HEK293 (cell line): ENCODE data around the gene TRAF1.

Experiments
- CTCF ChIA-PET: fragments of 350-600 bp; formaldehyde crosslinking; extraction: SDS; loops from one replicate; lab custom pipeline; 2021; ENCODE audit warnings: antibody characterized with exemption; lab: Yijun Ruan, JAX
- POLR2A ChIA-PET: fragments of 300-600 bp; formaldehyde crosslinking; extraction: SDS; loops from one replicate; lab custom pipeline; 2020; ENCODE audit warnings: antibody characterized with exemption, inconsistent platforms; lab: Yijun Ruan, JAX
- H3K27ac ChIP-seq: fragments of 200-500 bp; sonication (Bioruptor generic); 2 replicates; pipeline ENCODE4 v1.5.1; 2014; ENCODE audit warnings: low read depth, low read length, control low read depth, inconsistent platforms; ENCODE audit errors: extremely low read depth
- H3K36me3 ChIP-seq, 2 experiments: fragments of 200-500 bp in 1 of 2; sonication (Bioruptor generic) in 1 of 2; 1 replicate in 1 of 2; 2 replicates in 1 of 2; pipeline ENCODE4 v1.5.1; 2014 to 2017; ENCODE audit warnings: inconsistent platforms in 2 of 2, low read length in 2 of 2; ENCODE audit not compliant: control insufficient read depth in 2 of 2, insufficient read depth in 1 of 2
- H3K4me1 ChIP-seq: fragments of 200-500 bp; sonication (Bioruptor generic); 2 replicates; pipeline ENCODE4 v1.5.1; 2014; ENCODE audit warnings: mild to moderate bottlenecking, low read length, inconsistent platforms; ENCODE audit not compliant: control insufficient read depth, insufficient read depth
- H3K4me3 ChIP-seq: 2 replicates; pipeline ENCODE4 v1.5.1; 2011; ENCODE audit warnings: low read depth, mild to moderate bottlenecking, control low read depth, low read length, moderate library complexity
- H3K9me3 ChIP-seq: fragments of 200-500 bp; sonication (Bioruptor generic); 2 replicates; pipeline ENCODE4 v1.5.1; 2014; ENCODE audit warnings: low read depth, low read length, inconsistent platforms; ENCODE audit not compliant: control insufficient read depth, insufficient read depth
- GLIS2 ChIP-seq: fragments of 450-650 bp; formaldehyde crosslinking; IDR thresholded peaks from 2 replicates; pipeline ENCODE4 v1.5.1; 2016; ENCODE audit warnings: missing biosample characterization, missing genetic modification characterization
- MYNN ChIP-seq: fragments of 450-650 bp; formaldehyde crosslinking; IDR thresholded peaks from 2 replicates; pipeline ENCODE4 v1.5.1; 2016; ENCODE audit warnings: missing biosample characterization, missing genetic modification characterization, borderline replicate concordance
- SP2 ChIP-seq: fragments of 450-650 bp; formaldehyde crosslinking; IDR thresholded peaks from 2 replicates; pipeline ENCODE4 v1.5.1; 2016; ENCODE audit warnings: missing biosample characterization, missing genetic modification characterization
- YY1 ChIP-seq: fragments of 450-650 bp; formaldehyde crosslinking; IDR thresholded peaks from 2 replicates; pipeline ENCODE4 v1.5.1; 2018; ENCODE audit warnings: missing biosample characterization, missing genetic modification characterization
- ZBTB20 ChIP-seq: fragments of 450-650 bp; formaldehyde crosslinking; IDR thresholded peaks from 2 replicates; pipeline ENCODE4 v1.5.1; 2016; ENCODE audit warnings: missing biosample characterization, missing genetic modification characterization
- ZFHX2 ChIP-seq: fragments of 450-650 bp; formaldehyde crosslinking; conservative IDR thresholded peaks from 2 replicates; pipeline ENCODE4 v1.5.1; 2016; ENCODE audit warnings: missing biosample characterization, missing genetic modification characterization
- ZNF148 ChIP-seq: fragments of 450-650 bp; formaldehyde crosslinking; IDR thresholded peaks from 2 replicates; pipeline ENCODE4 v1.5.0; 2017; ENCODE audit warnings: missing biosample characterization, missing genetic modification characterization, borderline replicate concordance
- ZNF157 ChIP-seq: fragments of 450-650 bp; formaldehyde crosslinking; IDR thresholded peaks from 2 replicates; pipeline ENCODE4 v1.5.1; 2016; ENCODE audit warnings: missing biosample characterization, missing genetic modification characterization
- ZNF16 ChIP-seq: fragments of 450-650 bp; formaldehyde crosslinking; IDR thresholded peaks from 2 replicates; pipeline ENCODE4 v1.5.1; 2016; ENCODE audit warnings: low read depth, missing biosample characterization, missing genetic modification characterization
- ZNF18 ChIP-seq: fragments of 450-650 bp; formaldehyde crosslinking; IDR thresholded peaks from 2 replicates; pipeline ENCODE4 v1.5.1; 2016; ENCODE audit warnings: missing biosample characterization, missing genetic modification characterization
- ZNF19 ChIP-seq: fragments of 450-650 bp; formaldehyde crosslinking; IDR thresholded peaks from 2 replicates; pipeline ENCODE4; 2016; ENCODE audit warnings: missing biosample characterization, missing genetic modification characterization, low read depth
- ZNF202 ChIP-seq: fragments of 450-650 bp; formaldehyde crosslinking; IDR thresholded peaks from 2 replicates; pipeline ENCODE4 v1.5.1; 2016; ENCODE audit warnings: missing biosample characterization, missing genetic modification characterization, borderline replicate concordance
- ZNF214 ChIP-seq: fragments of 450-650 bp; formaldehyde crosslinking; IDR thresholded peaks from 2 replicates; pipeline ENCODE4 v1.5.1; 2017; ENCODE audit warnings: missing biosample characterization, mild to moderate bottlenecking, missing genetic modification characterization, borderline replicate concordance
- ZNF341 ChIP-seq: fragments of 450-650 bp; formaldehyde crosslinking; IDR thresholded peaks from 2 replicates; pipeline ENCODE4; 2016; ENCODE audit warnings: low read depth, missing biosample characterization, missing genetic modification characterization
- ZNF366 ChIP-seq: fragments of 450-650 bp; formaldehyde crosslinking; conservative IDR thresholded peaks from 2 replicates; pipeline ENCODE4 v1.5.1; 2016; ENCODE audit warnings: missing biosample characterization, missing genetic modification characterization
- ZNF404 ChIP-seq: fragments of 450-650 bp; formaldehyde crosslinking; IDR thresholded peaks from 2 replicates; pipeline ENCODE4 v1.5.1; 2017; ENCODE audit warnings: missing biosample characterization, missing genetic modification characterization
- ZNF48 ChIP-seq: fragments of 450-650 bp; formaldehyde crosslinking; IDR thresholded peaks from 2 replicates; pipeline ENCODE4 v1.5.1; 2016; ENCODE audit warnings: missing biosample characterization, missing genetic modification characterization
- ZNF501 ChIP-seq: fragments of 450-650 bp; formaldehyde crosslinking; IDR thresholded peaks from 2 replicates; pipeline ENCODE4 v1.5.1; 2016; ENCODE audit warnings: missing biosample characterization, missing genetic modification characterization
- ZNF626 ChIP-seq: fragments of 450-650 bp; sonication (Bioruptor Pico); formaldehyde crosslinking; IDR thresholded peaks from 2 replicates; pipeline ENCODE4 v1.5.1; 2018; ENCODE audit warnings: missing biosample characterization, missing genetic modification characterization, inconsistent platforms
- ZSCAN16 ChIP-seq: fragments of 450-650 bp; formaldehyde crosslinking; IDR thresholded peaks from 2 replicates; pipeline ENCODE4 v1.5.1; 2016; ENCODE audit warnings: missing biosample characterization, missing genetic modification characterization

The TRAF1 gene

GRCh38 chr9:120869726-120870125, 56.9 kb downstream of the TRAF1 start:
- ChIA-PET CTCF (interaction anchor here (1.3 kb wide), 1 partner anchor 67 kb away, joined by 3 read pairs; no protein-coding TSS in a partner anchor), POLR2A (interaction anchor here (0.6 to 2.3 kb wide), 3 partner anchors 76 to 129 kb away, joined by 3 to 11 read pairs (median 3); partner anchors contain the start of gene FBXW2)
- TF ChIP-seq MYNN (tag by site-specific recombination), result no peak
- TF ChIP-seq ZFHX2 (tag by site-specific recombination), result peak; percentile 26; the same call in 1 of the 2 replicates
- peak; percentile 33; the same call in 1 of the 2 replicates for TF ChIP-seq GLIS2 (tag by site-specific recombination)
- TF ChIP-seq ZNF48 (tag by site-specific recombination), result no peak
- TF ChIP-seq ZNF341 (tag by site-specific recombination), result peak; percentile 27
- TF ChIP-seq SP2, result 0 out of 2 replicates have a peak, but pooled peaks have one; percentile 12
- TF ChIP-seq ZBTB20 (tag by site-specific recombination), result no peak
- no peak for TF ChIP-seq ZNF148 (tag by site-specific recombination)
- no peak overlapping the region for H3K4me3 ChIP-seq
- no peaks in the 10 kb centered on the region for H3K9me3 ChIP-seq
- no peaks in the 10 kb centered on the region for H3K4me1 ChIP-seq
- H3K27ac ChIP-seq, result no peak overlapping the region
- H3K36me3 ChIP-seq, result peaks cover 0 to 58% of the 10 kb centered on the region in 2 experiments; a peak in 2 of 3 replicates

- Histone ChIP-seq H3K4me1 (no peaks in the 10 kb centered on the region), H3K27ac (0 out of 2 replicates have a peak overlapping the region, but pooled peaks have one; percentile 12), H3K4me3 (peak overlapping the region; percentile 20; the same call in 1 of the 2 replicates), H3K9me3 (no peaks in the 10 kb centered on the region), H3K36me3 (peaks cover 0 to 54% of the 10 kb centered on the region in 2 experiments; a peak in 2 of 3 replicates)
- ChIA-PET CTCF (interaction anchor here (0.7 to 1.3 kb wide), 2 partner anchors 68 to 92 kb away, joined by 3 read pairs; no protein-coding TSS in a partner anchor), POLR2A (interaction anchor here (0.6 to 2.3 kb wide), 2 partner anchors 76 to 130 kb away, joined by 3 to 11 read pairs; partner anchors contain the start of gene FBXW2)
- no peak for TF ChIP-seq ZNF366
- no peak for TF ChIP-seq ZNF202 (tag by site-specific recombination)
- no peak for TF ChIP-seq ZNF626 (tag by site-specific recombination)
- TF ChIP-seq ZNF16, result no peak
- no peak for TF ChIP-seq ZNF214 (tag by site-specific recombination)
- TF ChIP-seq ZNF501 (tag by site-specific recombination), result no peak
- TF ChIP-seq YY1 (tag by site-specific recombination), result no peak
- no peak for TF ChIP-seq ZSCAN16 (tag by site-specific recombination)
- no peak for TF ChIP-seq ZNF19
- TF ChIP-seq ZNF404 (tag by site-specific recombination), result no peak
- TF ChIP-seq ZNF157 (tag by site-specific recombination), result no peak
- TF ChIP-seq ZNF18, result no peak
Observed at GRCh38 chr9:120869360-120869687, 57.3 kb downstream of the TRAF1 start.
